DND-41 (cell line): Measurements from ENCODE around the gene C10orf105.

ENCODE experiments used
- ATAC-seq: fragments of 200-7000 bp; cut with Tn5 transposase; 3 replicates; pipeline ENCODE4 v1.9.1; 2021; ENCODE audit warnings: low read depth; ENCODE audit not compliant: insufficient read depth
- DNase-seq: peaks from one replicate; pipeline ENCODE4 v3.0.0-alpha.2; 2020
- H2AFZ ChIP-seq: 2 replicates; pipeline ENCODE4 v1.6.0; 2012; ENCODE audit warnings: low read depth, low read length
- H3K27ac ChIP-seq: 2 replicates; pipeline ENCODE4 v1.5.1; 2012; ENCODE audit warnings: low read length, inconsistent platforms
- H3K27me3 ChIP-seq: fragments of 200-600 bp; sonication (generic); 2 replicates; pipeline ENCODE4 v1.6.0; 2012; ENCODE audit warnings: low read length, mild to moderate bottlenecking, inconsistent platforms; ENCODE audit not compliant: insufficient read depth, poor library complexity
- H3K36me3 ChIP-seq: 2 replicates; pipeline ENCODE4 v1.5.1; 2012; ENCODE audit warnings: low read length, inconsistent platforms; ENCODE audit not compliant: insufficient read depth
- H3K4me1 ChIP-seq: 2 replicates; pipeline ENCODE4 v1.5.1; 2012; ENCODE audit warnings: mild to moderate bottlenecking, low read length; ENCODE audit not compliant: insufficient read depth
- H3K4me2 ChIP-seq: 2 replicates; pipeline ENCODE4 v1.6.0; 2012; ENCODE audit warnings: mild to moderate bottlenecking, moderate library complexity, low read length, inconsistent platforms; ENCODE audit not compliant: insufficient read depth
- H3K4me3 ChIP-seq, 2 experiments: fragments of 200-600 bp in 1 of 2; shearing (Covaris generic) in 1 of 2; 2 replicates each; pipeline ENCODE4 v1.5.1; 2012 to 2016; ENCODE audit warnings: inconsistent platforms in 2 of 2, low read length in 2 of 2, mild to moderate bottlenecking in 2 of 2, low read depth in 1 of 2, moderate library complexity in 1 of 2
- H3K79me2 ChIP-seq: 2 replicates; pipeline ENCODE4 v1.6.0; 2012; ENCODE audit warnings: low read length, inconsistent platforms; ENCODE audit not compliant: insufficient read depth
- H3K9ac ChIP-seq: 2 replicates; pipeline ENCODE4 v1.6.0; 2012; ENCODE audit warnings: low read depth, mild to moderate bottlenecking, inconsistent platforms, low read length, moderate library complexity
- H3K9me3 ChIP-seq: 2 replicates; pipeline ENCODE4 v1.5.1; 2012; ENCODE audit warnings: low read length, moderate library complexity, mild to moderate bottlenecking, inconsistent platforms; ENCODE audit not compliant: insufficient read depth, severe bottlenecking
- H4K20me1 ChIP-seq: 2 replicates; pipeline ENCODE4 v1.6.0; 2012; ENCODE audit warnings: low read length; ENCODE audit not compliant: insufficient read depth
- CTCF ChIP-seq: IDR thresholded peaks from 2 replicates; pipeline ENCODE4 v1.5.1; 2012; ENCODE audit warnings: borderline replicate concordance, low read length, moderate library complexity, mild to moderate bottlenecking; ENCODE audit not compliant: poor library complexity, severe bottlenecking; ENCODE audit errors: extremely low read depth
- EZH2 ChIP-seq: IDR thresholded peaks from 3 replicates; pipeline ENCODE4 v1.6.1; 2012; ENCODE audit warnings: borderline replicate concordance, low read depth, mild to moderate bottlenecking, moderate library complexity, low read length, inconsistent platforms; ENCODE audit not compliant: severe bottlenecking

The C10orf105 gene

DNA sequence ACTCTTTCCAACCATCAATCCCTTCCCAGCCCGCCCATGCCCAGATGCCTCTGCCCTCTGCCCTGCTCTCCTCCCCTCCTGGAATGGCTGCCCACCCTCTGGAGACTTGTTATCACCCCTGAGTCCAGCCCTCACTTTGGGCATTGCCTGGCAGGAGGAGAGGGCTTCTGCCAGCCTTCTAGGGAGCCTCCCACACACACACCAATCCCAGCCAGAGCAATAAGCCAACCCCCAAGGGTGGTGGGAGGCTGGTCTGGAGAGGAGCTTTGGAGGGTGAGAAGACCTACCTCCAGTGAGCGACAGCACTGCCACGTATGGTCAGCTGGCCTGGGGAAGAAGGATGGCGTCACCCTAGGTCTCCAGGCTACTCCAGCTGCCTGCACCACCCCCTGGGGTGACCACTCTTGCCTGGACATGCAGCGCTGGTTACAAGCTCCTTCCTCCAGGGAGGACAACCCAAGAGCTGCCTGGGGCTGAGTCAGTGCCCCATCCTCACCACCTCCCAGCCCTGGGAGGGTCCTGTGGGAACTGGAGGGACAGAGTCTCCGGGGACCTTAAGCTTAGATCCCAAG lies 8.4 kb downstream of the C10orf105 start:
- H3K27me3 ChIP-seq: no peaks in the 10 kb centered on the region
- no peak overlapping the region for H2AFZ ChIP-seq
- no peaks in the 10 kb centered on the region for H3K79me2 ChIP-seq
- H3K4me3 ChIP-seq: no peak overlapping the region
- ATAC-seq (no peak), DNase-seq (no peak)
- no peak for TF ChIP-seq EZH2
- no peak for TF ChIP-seq CTCF
- H3K9me3 ChIP-seq: no peaks in the 10 kb centered on the region
- H3K36me3 ChIP-seq: no peaks in the 10 kb centered on the region
- peaks cover 20% of the 10 kb centered on the region for H3K4me1 ChIP-seq
- H3K4me2 ChIP-seq: no peak overlapping the region
- no peak overlapping the region for H3K9ac ChIP-seq
- H4K20me1 ChIP-seq: no peaks in the 10 kb centered on the region
- no peak overlapping the region for H3K27ac ChIP-seq

DNA sequence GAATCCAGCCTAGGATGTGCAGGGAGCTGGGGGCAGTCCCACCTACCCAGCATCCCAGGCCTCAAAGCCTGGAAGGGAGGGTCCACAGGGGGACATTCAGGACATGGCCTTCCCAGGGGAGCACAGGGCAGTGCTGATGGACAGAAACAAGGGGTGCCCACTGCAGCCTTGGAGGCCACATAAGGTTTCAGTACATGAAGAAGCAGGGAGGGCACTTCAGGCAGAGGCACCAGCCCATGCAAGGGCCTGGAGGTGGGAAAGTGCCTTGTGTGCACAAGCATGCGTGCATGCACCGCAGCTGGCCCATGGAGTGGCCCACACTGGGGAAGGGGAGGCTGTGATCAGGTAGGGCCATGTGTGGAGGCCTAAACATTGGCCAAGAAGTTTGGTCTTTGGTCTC lies 9.1 kb downstream of the C10orf105 start:
- H3K4me1 ChIP-seq: peaks cover 20% of the 10 kb centered on the region
- H3K27me3 ChIP-seq: no peaks in the 10 kb centered on the region
- no peak overlapping the region for H3K4me2 ChIP-seq
- TF ChIP-seq EZH2 (no peak), CTCF (no peak)
- no peak for DNase-seq
- no peak overlapping the region for H3K4me3 ChIP-seq
- no peaks in the 10 kb centered on the region for H3K36me3 ChIP-seq
- H3K27ac ChIP-seq: no peak overlapping the region
- no peaks in the 10 kb centered on the region for H4K20me1 ChIP-seq
- H3K9ac ChIP-seq: no peak overlapping the region
- no peaks in the 10 kb centered on the region for H3K9me3 ChIP-seq
- H2AFZ ChIP-seq: no peak overlapping the region
- no peaks in the 10 kb centered on the region for H3K79me2 ChIP-seq
- no peak for ATAC-seq

DNA sequence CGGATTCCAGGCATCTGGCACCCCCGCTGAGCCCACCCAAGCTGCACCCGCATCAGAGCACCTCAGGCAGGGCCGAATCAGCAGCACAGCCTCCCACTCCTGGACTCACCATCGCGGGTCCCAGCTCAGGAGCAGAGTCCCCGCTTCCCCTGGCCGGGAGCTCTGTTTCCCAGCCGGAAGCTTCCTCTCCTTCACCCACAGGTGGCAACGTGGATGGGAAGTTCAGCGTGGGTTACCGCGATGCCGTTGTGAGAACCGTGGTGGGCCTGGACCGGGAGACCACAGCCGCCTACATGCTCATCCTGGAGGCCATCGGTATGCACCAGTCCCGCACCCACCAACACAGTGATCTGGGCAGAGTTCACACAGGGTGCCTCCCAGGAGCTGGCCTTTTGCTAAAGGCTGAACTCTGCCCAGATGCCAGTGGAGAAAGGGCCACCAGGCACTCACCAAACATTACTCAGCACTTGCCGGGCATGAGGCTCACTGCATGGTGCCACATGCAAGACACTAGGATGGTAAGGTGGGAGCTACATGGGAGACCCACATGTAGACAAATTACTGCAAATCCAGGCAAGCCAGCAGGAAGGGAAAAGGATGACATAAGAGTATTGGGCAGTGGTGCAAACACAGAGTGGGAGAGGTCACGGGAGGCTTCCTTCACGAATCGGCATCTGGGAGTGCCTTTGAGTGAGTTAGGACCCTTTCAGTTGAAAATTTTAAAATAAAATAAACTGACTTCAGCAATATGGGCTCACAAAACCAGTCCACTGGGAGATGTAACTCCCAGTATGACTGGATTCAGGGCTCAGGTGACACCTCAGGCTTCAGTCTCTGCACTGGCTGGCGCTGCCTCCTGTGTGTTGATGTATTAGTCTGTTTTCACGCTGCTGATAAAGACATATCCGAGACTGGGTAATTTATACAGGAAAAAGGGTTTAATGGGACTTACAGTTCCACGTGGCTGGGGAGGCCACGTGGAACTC lies 10.4 kb downstream of the C10orf105 start:
- DNase-seq: no peak
- TF ChIP-seq CTCF: peak; percentile 5
- TF ChIP-seq EZH2: no peak
- H3K9me3 ChIP-seq: no peaks in the 10 kb centered on the region
- no peak for ATAC-seq
- no peaks in the 10 kb centered on the region for H3K36me3 ChIP-seq
- no peak overlapping the region for H3K4me2 ChIP-seq
- peaks cover 13% of the 10 kb centered on the region for H3K4me1 ChIP-seq
- no peaks in the 10 kb centered on the region for H3K27me3 ChIP-seq
- no peaks in the 10 kb centered on the region for H4K20me1 ChIP-seq
- H3K9ac ChIP-seq: no peak overlapping the region
- H3K4me3 ChIP-seq: no peak overlapping the region
- H3K27ac ChIP-seq: no peak overlapping the region
- H2AFZ ChIP-seq: no peak overlapping the region
- H3K79me2 ChIP-seq: no peaks in the 10 kb centered on the region
